KBM-7 (cell line): ENCODE results near the gene ATG14.
A peak's percentile ranks its signal among the peaks of the same experiment; 100 is the strongest.
"Not testable (repeated sequence)": the region's sequence is repeated elsewhere in the genome, so short reads cannot be mapped to it uniquely, and the experiment has no call there.

Source experiments
- DNase-seq: peaks from one replicate; pipeline ENCODE4 v3.0.0-alpha.2; 2015
- in situ Hi-C: fragments of 300-500 bp; cut with MboI; formaldehyde crosslinking; loops from 2 replicates; pipeline ENCODE4 v1.14.3; 2020; ENCODE audit warnings: low sequenced_read_pairs, low pct_unique_long_range_greater_than_20kb, mixed read lengths

ATG14 gene

DNA sequence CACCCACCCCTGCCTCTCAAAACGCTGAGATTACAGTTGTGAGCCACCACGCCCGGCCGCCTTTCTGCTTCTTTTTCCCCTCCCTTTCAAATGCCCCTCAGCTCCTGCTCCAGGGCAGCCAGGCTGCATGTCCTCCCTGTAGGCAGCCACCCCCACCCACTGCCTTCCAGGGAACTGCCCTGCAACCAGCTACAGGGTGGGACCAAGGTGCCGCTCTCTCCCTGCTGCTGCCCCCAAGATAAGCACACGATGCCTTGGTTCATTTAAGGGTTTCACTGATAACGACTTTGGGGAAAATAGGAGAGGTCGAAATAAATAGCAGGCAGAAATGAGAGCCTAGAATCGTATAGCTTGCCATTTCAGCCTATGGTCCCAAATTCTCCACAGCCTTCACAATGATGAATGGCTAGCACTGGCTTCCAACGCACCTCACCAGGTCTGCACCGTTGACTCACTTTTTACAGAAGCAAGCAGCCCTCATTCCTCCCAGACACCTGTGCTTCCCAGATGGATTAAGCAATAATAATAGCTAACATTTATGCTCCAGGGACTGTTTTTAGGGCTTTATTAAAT lies 40.7 kb downstream of the ATG14 start:
- in situ Hi-C loops = no loop called here

DNA sequence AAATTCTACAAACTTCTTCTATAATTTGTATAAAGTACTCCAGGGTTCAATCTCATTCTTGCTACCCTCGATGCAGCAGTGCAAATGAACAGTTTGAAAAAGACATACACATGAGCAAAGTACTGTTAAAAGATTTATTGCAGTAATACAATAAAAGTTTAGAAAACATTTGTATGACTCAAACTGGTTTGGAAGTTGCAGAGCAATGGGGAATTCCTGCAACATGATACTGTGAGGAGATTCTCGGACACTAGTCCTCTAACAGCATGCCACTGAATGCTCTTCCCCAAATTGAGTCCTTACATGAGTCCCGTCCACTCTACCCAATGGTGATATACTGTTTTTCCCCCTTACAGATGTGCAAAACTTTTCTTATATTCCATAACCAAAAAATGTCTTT lies 45.4 kb downstream of the ATG14 start:
- in situ Hi-C loops = no loop called here
- no peak for DNase-seq

More for the DNA sequence above, 40.7 kb downstream of the ATG14 start:
- no peak for DNase-seq

DNA sequence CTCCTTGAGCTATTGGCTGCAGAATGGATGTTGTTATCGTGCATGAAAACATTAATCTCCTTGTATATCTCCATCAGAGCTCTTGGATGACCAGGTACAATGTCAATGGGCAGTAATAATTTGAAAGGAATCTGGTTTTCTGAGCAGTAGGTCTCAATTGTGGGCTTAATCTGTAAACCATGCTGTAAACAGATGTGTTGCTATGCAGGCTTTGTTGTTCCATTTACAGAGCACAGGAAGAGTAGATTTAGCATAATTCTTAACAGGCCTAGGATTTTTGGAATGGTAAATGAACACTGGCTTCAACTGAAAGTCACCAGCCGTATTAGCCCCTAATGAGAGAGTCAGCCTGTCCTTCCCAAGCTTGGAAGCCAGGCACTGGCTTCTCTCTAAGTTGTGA lies 50.4 kb downstream of the ATG14 start:
- no peak for DNase-seq
- in situ Hi-C loops = no loop called here

DNA sequence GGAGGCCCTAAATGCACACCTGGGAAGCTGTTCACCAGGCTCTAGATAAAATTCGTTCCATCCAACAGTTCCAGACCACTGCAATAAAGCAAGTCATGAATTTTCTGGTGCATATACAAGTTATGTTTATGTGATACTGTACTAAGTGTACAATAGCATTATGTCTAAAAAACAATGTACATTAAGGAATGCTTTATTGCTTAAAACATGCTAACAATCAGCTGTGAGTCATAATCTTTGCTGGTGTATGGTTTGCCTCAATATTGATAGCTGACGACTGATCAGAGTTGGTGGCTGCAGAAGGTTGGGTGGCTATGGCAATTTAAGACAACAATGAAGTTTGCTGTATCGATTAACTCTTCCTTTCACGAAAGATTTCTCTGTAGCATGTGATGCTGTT lies 52.3 kb downstream of the ATG14 start:
- in situ Hi-C loops = no loop called here
- no peak for DNase-seq

DNA sequence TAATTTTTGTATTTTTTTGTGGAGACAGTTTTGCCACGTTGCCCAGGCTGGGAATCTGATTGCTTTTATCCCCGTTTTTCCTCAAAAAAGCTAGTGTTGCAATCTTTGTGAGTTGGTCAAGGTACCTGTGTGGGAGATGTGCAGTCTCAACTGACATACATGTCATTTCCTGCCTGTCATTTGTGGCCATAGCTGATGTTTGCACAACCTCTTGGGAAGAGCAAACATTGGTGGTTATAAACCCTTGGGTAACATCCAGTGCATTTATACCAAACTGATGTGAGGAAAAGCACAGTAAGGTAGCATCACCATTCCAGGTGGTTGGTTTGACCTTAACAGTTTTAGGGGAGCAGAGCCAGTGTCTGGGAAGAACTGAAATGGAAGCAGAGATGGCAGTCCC lies 54.7 kb downstream of the ATG14 start:
- in situ Hi-C loops = no loop called here
- no peak for DNase-seq

DNA sequence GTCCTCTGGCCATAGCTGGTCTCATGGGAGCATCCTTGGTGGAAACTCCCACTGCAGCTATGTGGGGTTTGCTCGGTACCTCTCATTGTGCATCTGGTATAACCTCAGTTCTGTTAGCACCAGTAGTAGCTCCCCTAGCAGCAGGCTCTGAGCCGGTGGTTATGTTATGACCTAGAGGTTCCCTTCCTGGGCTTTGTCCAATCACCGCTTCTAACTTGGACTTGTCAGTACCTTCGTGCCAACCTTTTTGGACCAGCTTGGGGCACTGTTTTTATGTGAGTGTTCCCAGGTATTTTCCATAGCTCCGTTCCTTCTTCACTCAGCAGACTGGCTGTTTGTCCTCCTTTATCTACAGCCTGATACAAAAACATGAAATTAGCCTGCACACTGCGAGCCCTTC lies 55.7 kb downstream of the ATG14 start:
- DNase-seq = no peak
- in situ Hi-C loops = no loop called here

GRCh38 chr14:55354500-55354899 lies 57.1 kb downstream of the ATG14 start:
- DNase-seq = peak; percentile 47
- in situ Hi-C loops = no loop called here

GRCh38 chr14:55353686-55354467 lies 57.8 kb downstream of the ATG14 start:
- in situ Hi-C loops = no loop called here
- no peak for DNase-seq

DNA sequence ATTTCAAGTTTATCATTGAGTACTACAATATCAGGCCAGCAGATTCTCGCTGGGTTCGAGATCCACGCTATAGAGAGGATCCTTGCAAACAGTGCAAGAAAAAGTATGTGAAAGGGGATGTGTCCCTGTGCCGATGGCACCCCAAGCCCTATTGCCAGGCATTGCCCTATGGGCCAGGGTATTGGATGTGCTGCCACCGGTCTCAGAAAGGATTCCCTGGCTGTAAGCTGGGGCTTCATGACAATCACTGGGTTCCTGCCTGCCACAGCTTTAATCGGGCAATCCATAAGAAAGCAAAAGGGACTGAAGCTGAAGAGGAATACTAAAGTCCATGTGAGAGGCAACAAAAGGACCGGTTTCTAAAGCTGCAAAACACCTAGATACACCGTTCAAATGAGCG lies 59.4 kb downstream of the ATG14 start:
- in situ Hi-C loops = no loop called here
- no peak for DNase-seq

DNA sequence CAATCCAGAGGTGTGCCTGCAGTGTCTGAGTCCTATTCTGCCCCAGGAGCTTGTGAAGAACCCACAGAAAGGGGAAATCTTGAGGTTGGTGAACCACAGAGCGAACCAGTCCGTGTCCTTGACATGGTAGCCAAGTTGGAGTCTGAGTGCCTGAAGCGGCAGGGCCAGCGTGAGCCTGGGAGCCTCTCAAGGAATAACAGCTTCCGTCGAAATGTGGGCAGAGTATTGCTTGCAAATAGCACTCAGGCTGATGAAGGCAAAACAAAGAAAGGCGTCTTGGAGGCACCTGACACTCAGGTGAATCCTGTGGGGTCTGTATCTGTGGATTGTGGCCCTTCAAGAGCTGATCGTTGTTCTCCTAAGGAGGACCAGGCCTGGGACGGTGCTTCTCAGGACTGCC lies 60.5 kb downstream of the ATG14 start:
- in situ Hi-C loops = no loop called here
- DNase-seq = no peak

DNA sequence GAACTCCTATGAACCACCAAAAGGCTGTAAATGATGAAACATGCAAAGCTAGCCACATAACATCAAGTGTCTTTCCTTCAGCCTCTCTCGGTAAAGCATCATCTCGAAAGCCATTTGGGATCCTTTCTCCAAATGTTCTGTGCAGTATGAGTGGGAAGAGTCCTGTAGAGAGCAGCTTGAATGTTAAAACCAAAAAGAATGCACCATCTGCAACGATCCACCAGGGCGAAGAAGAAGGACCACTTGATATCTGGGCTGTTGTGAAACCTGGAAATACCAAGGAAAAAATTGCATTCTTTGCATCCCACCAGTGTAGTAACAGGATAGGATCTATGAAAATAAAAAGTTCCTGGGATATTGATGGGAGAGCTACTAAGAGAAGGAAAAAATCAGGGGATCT lies 61.2 kb downstream of the ATG14 start:
- no peak for DNase-seq
- in situ Hi-C loops = no loop called here

GRCh38 chr14:55349565-55349964 lies 62.1 kb downstream of the ATG14 start:
- in situ Hi-C loops = no loop called here
- no peak for DNase-seq

GRCh38 chr14:55348766-55349453 lies 62.7 kb downstream of the ATG14 start:
- in situ Hi-C loops = no loop called here
- no peak for DNase-seq

GRCh38 chr14:55347748-55348147 lies 63.9 kb downstream of the ATG14 start:
- DNase-seq = no peak
- in situ Hi-C loops = no loop called here

- in situ Hi-C loops = no loop called here
- no peak for DNase-seq
Observed at GRCh38 chr14:55347040-55347439, 64.6 kb downstream of the ATG14 start.

DNA sequence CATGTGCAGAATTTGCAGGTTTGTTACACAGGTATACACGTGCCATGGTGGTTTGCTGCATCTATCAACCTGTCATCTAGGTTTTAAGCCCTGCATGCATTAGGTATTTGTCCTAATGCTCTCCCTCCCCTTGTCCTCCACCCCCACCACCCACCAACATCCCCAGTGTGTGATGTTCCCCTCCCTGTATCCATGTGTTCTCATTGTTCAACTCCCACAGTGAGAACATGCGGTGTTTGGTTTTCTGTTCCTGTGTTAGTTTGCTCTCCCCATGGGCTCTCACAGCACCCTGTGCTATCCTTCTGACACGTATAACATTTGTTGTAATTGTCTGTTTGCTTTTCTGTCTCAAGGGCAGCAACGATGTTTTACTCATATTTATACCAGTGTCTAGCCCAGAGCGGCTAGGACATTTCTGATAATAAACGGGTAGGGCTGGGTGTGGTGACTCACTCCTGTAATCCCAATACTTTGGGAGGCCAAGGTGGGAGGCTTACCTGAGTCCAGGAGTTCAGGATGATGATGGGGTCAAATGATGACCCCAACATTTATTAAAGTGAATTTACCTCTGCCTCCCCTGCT lies 67.0 kb downstream of the ATG14 start:
- DNase-seq, in situ Hi-C loops: not testable (repeated sequence)

DNA sequence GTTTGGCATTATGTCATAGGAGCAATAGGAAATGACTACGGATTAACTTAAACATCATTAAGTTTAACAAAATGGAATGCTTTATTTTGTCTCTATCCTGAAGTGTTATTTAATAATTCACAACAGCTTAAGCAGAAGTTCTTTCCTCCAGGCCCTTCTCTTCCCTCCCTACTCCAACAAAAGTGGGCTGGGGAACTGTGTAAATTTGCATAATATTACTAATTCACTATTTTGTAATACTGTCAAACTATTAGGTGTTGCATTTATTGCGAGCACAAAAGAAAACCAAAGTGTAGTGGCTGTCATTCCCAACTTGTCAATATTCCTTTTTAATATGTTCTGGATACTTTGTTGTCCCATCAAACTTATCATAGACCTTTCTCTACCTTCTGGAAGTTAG lies 69.8 kb downstream of the ATG14 start:
- no peak for DNase-seq
- in situ Hi-C loops = no loop called here

DNA sequence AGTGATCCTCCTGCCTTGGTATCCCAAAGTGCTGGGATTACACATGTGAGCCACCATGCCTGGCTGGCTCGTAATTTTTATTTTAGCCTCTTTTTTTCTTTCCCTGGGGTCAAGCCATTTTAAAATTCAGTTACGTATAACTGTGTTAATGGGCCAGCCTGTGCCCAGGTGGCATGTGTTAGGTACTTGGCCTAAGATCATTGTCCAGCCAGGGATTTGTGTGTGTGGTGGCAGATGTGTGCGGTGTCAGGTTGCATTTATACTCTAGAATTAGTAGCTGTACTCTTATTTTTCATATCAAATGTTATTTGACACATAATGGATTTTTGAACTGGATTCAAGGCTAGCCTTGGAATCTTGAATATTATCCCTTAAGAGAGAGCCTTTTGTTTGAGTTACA lies 71.1 kb downstream of the ATG14 start:
- in situ Hi-C loops = no loop called here
- no peak for DNase-seq

GRCh38 chr14:55339770-55340169 lies 71.9 kb downstream of the ATG14 start:
- DNase-seq = no peak
- in situ Hi-C loops = no loop called here

- in situ Hi-C loops = no loop called here
- no peak for DNase-seq
Observed at GRCh38 chr14:55336691-55337090, 74.9 kb downstream of the ATG14 start.
